Iris pigment epithelial cell (primary cell): ENCODE data around the gene ZFAND4.
"Not testable (repeated sequence)": the region's sequence is repeated elsewhere in the genome, so short reads cannot be mapped to it uniquely, and the experiment has no call there.

Experiments
- DNase-seq: peaks from one replicate; pipeline ENCODE4 v3.0.0-alpha.2; 2011; ENCODE audit warnings: low read depth

Gene ZFAND4

GRCh38 chr10:45640941-45641340, 31.6 kb downstream of the ZFAND4 start:
- no peak for DNase-seq

GRCh38 chr10:45640049-45640448, 32.5 kb downstream of the ZFAND4 start:
- DNase-seq, result no peak

GRCh38 chr10:45627412-45628048, 45.0 kb downstream of the ZFAND4 start:
- DNase-seq, result peak; percentile 2

- DNase-seq, result peak; percentile 15
Measured at GRCh38 chr10:45625879-45626278, 46.7 kb downstream of the ZFAND4 start.

- DNase-seq, result peak; percentile 65
Measured at GRCh38 chr10:45624724-45625123, 47.8 kb downstream of the ZFAND4 start.

- no peak for DNase-seq
Measured at GRCh38 chr10:45614869-45615268, 57.7 kb downstream of the ZFAND4 start.

- DNase-seq, result no peak
Measured at GRCh38 chr10:45612741-45613140, 59.8 kb downstream of the ZFAND4 start.

GRCh38 chr10:45608052-45608451, 64.5 kb downstream of the ZFAND4 start:
- no peak for DNase-seq

GRCh38 chr10:45607276-45607675, 65.3 kb downstream of the ZFAND4 start:
- DNase-seq, result no peak

- no peak for DNase-seq
Measured at GRCh38 chr10:45602836-45603235, 69.7 kb downstream of the ZFAND4 start.

- DNase-seq, result peak; percentile 71
Measured at GRCh38 chr10:45602082-45602730, 70.4 kb downstream of the ZFAND4 start.

GRCh38 chr10:45601254-45601930, 71.2 kb downstream of the ZFAND4 start:
- not testable (repeated sequence) for DNase-seq

- DNase-seq, result not testable (repeated sequence)
Measured at GRCh38 chr10:45600337-45601253, 72.0 kb downstream of the ZFAND4 start.

- DNase-seq, result no peak
Measured at GRCh38 chr10:45599646-45600045, 72.9 kb downstream of the ZFAND4 start.

GRCh38 chr10:45599021-45599603, 73.5 kb downstream of the ZFAND4 start:
- DNase-seq, result no peak

- DNase-seq, result no peak
Measured at GRCh38 chr10:45596526-45596925, 76.0 kb downstream of the ZFAND4 start.

- DNase-seq, result peak; percentile 86
Measured at GRCh38 chr10:45594276-45595157, 78.1 kb downstream of the ZFAND4 start.

GRCh38 chr10:45593938-45594275, 78.7 kb downstream of the ZFAND4 start:
- no peak for DNase-seq

GRCh38 chr10:45592926-45593325, 79.6 kb downstream of the ZFAND4 start:
- no peak for DNase-seq

GRCh38 chr10:45592432-45592831, 80.1 kb downstream of the ZFAND4 start:
- no peak for DNase-seq

GRCh38 chr10:45591280-45591679, 81.3 kb downstream of the ZFAND4 start:
- DNase-seq, result no peak
